SJSA1 (cell line): ENCODE data around the gene PCGF5. TPM values are rescaled to one million over a fixed set of nuclear protein-coding genes. Genes with fewer than 3 reads are reported as not detected.
"Not testable (repeated sequence)": the region's sequence is repeated elsewhere in the genome, so short reads cannot be mapped to it uniquely, and the experiment has no call there.

Experiments
- DNase-seq, 2 experiments: peaks; one replicate each; pipeline ENCODE4 v3.0.0-alpha.2; 2015 to 2020; ENCODE audit warnings: low spot score in 2 of 2, low read depth in 1 of 2
- H3K27ac ChIP-seq: fragments of 250-450 bp; sonication (Bioruptor Pico); 2 replicates; pipeline ENCODE4 v1.5.1; 2020; ENCODE audit warnings: mild to moderate bottlenecking, moderate library complexity
- H3K27me3 ChIP-seq: fragments of 250-450 bp; sonication (Bioruptor Pico); replicated peaks from 2 replicates; pipeline ENCODE4 v1.5.1; 2020; ENCODE audit warnings: mild to moderate bottlenecking, moderate library complexity
- H3K36me3 ChIP-seq: fragments of 250-450 bp; sonication (Bioruptor Pico); 2 replicates; pipeline ENCODE4 v1.5.1; 2020; ENCODE audit warnings: mild to moderate bottlenecking
- H3K4me1 ChIP-seq: fragments of 250-450 bp; sonication (Bioruptor Pico); replicated peaks from 2 replicates; pipeline ENCODE4 v1.6.1; 2021; ENCODE audit warnings: mild to moderate bottlenecking
- H3K4me3 ChIP-seq: fragments of 250-450 bp; sonication (Bioruptor Pico); 2 replicates; pipeline ENCODE4 v1.5.1; 2020; ENCODE audit warnings: mild to moderate bottlenecking
- H3K9me3 ChIP-seq: fragments of 250-450 bp; sonication (Bioruptor Pico); replicated peaks from 2 replicates; pipeline ENCODE4 v1.5.1; 2020; ENCODE audit warnings: mild to moderate bottlenecking
- total RNA-seq: library from RNA; depleted of rRNA; stranded (reverse); fragments of >200 nt; shearing (Covaris generic); gene quantifications from 2 replicates; pipeline ENCODE4 v1.2.3, GENCODE V29; 2014; rRNA removed

PCGF5 gene
- total RNA-seq: 16.7 and 32.1 TPM in 2 replicates

DNA sequence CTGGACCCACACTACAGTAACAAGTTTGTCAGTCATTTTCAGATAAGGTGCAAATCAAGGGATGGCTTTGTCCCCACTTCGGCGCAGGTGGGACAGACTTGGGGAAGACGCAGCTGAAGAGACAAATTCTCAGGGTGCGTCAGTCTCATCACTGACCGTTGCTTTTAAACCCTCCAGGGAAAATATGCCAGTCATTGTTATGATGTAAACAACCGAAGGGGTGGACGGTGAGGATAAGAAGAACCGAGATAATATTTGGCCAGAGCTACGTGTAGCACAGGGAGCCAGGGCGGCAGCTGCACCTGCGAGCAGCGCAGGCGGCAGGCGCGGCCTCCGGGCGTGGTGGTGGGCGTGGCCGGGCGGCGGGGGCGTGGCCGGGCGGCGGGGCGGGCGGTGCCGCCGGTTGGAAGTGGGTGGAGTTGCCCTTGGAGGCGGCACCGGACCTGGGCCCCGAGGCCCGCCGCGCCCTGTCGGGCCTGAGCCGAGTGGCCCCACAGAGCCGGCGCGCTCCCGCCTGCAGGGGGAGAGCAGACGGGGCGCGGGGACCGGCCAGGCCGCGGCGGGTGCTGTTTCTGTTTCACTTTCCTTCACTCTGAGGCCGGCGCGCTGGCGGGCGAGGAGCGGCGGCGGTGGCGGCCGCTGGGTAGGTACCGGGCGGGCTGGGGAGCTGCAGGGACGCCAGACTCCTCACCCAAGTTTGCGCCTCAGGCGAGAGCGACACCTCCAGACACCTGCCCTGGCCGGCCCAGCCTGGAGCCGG lies at the start of gene PCGF5:
Gene PCGF5 (plus strand): TSS at position 470 of the 760 bp plus-strand sequence. CDS start 2,209 bp downstream, outside the sequence.
- peak within 1 kb of the TSS; percentile 96 for H3K4me3 ChIP-seq
- H3K27ac ChIP-seq: peak within 1 kb of the TSS; percentile 69
- peak; percentile 79 to 90 for DNase-seq
- peaks cover 12% of the 10 kb centered on the region; the same call in 1 of the 2 replicates for H3K4me1 ChIP-seq
- H3K27me3 ChIP-seq: no peaks in the 10 kb centered on the region
- H3K9me3 ChIP-seq: no peaks in the 10 kb centered on the region
- H3K36me3 ChIP-seq: peaks cover 19% of the 10 kb centered on the region

- H3K36me3 ChIP-seq: no peaks in the 10 kb centered on the region
These were observed 49.0 kb upstream of the PCGF5 start for GRCh38 chr10:91171485-91171884.

GRCh38 chr10:91172348-91172747 lies 48.1 kb upstream of the PCGF5 start:
- no peak for DNase-seq
- Histone ChIP-seq H3K4me3 (no peak overlapping the region), H3K27me3 (no peaks in the 10 kb centered on the region), H3K9me3 (no peaks in the 10 kb centered on the region), H3K27ac (no peak overlapping the region), H3K36me3 (no peaks in the 10 kb centered on the region), H3K4me1 (no peaks in the 10 kb centered on the region)

More at GRCh38 chr10:91171485-91171884, 49.0 kb upstream of the PCGF5 start:
- Histone ChIP-seq H3K4me1 (no peaks in the 10 kb centered on the region), H3K27me3 (no peaks in the 10 kb centered on the region), H3K4me3 (no peak overlapping the region), H3K9me3 (no peaks in the 10 kb centered on the region), H3K27ac (no peak overlapping the region)
- DNase-seq: no peak

DNA sequence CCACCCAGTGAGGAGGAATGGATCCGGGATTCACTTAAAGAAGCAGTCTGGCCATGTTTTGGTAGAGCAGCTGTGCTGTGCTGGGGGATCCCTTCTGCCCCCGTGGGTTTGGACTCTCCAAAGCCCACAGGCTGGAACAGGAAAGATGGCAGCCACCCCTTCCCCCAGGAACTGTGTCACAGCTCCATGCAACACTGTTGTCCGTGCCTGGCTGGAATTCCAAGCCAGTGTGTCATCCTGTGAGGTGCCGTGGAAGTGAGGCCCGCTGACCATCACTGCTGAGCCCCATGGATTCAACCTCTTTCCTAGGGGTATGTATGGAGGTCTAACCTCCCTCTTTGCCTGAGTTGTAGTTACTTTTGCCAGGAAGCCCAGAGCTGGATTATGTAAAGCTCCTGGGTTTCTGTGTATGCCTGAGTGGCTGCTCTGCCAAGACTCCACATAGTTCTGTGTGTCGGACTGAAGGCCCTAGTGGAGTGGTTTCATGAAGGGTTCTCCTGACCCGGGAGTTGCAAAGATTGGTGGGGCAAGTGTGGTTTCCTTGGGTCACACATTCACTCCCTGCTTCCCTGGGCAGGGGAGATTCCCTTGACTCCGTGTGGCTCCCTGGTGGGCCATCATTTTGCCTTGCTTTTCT lies 35.1 kb upstream of the PCGF5 start:
- H3K36me3 ChIP-seq: no peaks in the 10 kb centered on the region
- H3K27me3 ChIP-seq: no peaks in the 10 kb centered on the region
- no peaks in the 10 kb centered on the region for H3K9me3 ChIP-seq
- peak; percentile 59 to 87 for DNase-seq
- H3K4me3 ChIP-seq: no peak overlapping the region
- peaks cover 15% of the 10 kb centered on the region for H3K4me1 ChIP-seq
- H3K27ac ChIP-seq: peak overlapping the region; percentile 77

- Histone ChIP-seq H3K27me3 (no peaks in the 10 kb centered on the region), H3K9me3 (no peaks in the 10 kb centered on the region), H3K27ac (no peak overlapping the region), H3K4me1 (peaks cover 30% of the 10 kb centered on the region), H3K4me3 (no peak overlapping the region), H3K36me3 (no peaks in the 10 kb centered on the region)
- DNase-seq: no peak
These were observed 33.3 kb upstream of the PCGF5 start for GRCh38 chr10:91187156-91187555.

- H3K27ac ChIP-seq, H3K9me3 ChIP-seq, DNase-seq, H3K4me3 ChIP-seq, H3K27me3 ChIP-seq, H3K36me3 ChIP-seq: not testable (repeated sequence)
- peaks cover 30% of the 10 kb centered on the region for H3K4me1 ChIP-seq
These were observed 32.5 kb upstream of the PCGF5 start for GRCh38 chr10:91188010-91188409.

- no peak for DNase-seq
- Histone ChIP-seq H3K4me1 (peaks cover 30% of the 10 kb centered on the region), H3K36me3 (no peaks in the 10 kb centered on the region), H3K9me3 (no peaks in the 10 kb centered on the region), H3K4me3 (no peak overlapping the region), H3K27ac (no peak overlapping the region), H3K27me3 (no peaks in the 10 kb centered on the region)
These were observed 31.6 kb upstream of the PCGF5 start for GRCh38 chr10:91188889-91189288.

DNA sequence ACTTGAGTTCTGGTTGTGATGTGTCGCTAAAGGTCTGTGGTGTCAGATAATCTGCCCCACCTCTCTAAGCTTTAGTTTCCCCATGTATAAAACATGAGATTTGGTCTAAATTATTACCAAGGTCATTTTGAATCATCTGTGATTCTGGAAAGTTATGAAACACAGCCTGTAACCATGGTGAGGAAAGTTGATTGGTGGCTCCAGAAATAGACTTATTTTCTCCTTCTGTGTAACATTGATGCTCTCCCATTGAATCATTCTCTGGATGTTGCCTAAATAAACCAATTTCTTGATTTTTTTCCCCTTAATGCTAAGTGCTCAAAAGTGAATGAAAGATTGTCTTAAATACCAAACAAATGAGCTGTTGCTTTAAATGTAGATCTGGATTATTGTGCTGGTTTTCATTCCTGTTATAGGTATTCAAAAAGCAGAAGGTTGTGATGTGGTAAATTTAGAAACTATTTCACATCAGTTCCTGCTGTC lies 30.0 kb upstream of the PCGF5 start:
- no peak for DNase-seq
- no peaks in the 10 kb centered on the region for H3K9me3 ChIP-seq
- H3K27ac ChIP-seq: no peak overlapping the region
- H3K36me3 ChIP-seq: no peaks in the 10 kb centered on the region
- peaks cover 34% of the 10 kb centered on the region for H3K4me1 ChIP-seq
- H3K4me3 ChIP-seq: no peak overlapping the region
- no peaks in the 10 kb centered on the region for H3K27me3 ChIP-seq

GRCh38 chr10:91190876-91191583 lies 29.4 kb upstream of the PCGF5 start:
- H3K27me3 ChIP-seq: no peaks in the 10 kb centered on the region
- no peaks in the 10 kb centered on the region for H3K9me3 ChIP-seq
- H3K4me1 ChIP-seq: peaks cover 28% of the 10 kb centered on the region
- H3K36me3 ChIP-seq: no peaks in the 10 kb centered on the region
- H3K27ac ChIP-seq: 0 out of 2 replicates have a peak overlapping the region, but pooled peaks have one; percentile 8
- DNase-seq: peak in 1 of 2 experiments; percentile 43
- no peak overlapping the region for H3K4me3 ChIP-seq

- Histone ChIP-seq H3K4me1 (peaks cover 28% of the 10 kb centered on the region), H3K4me3 (no peak overlapping the region), H3K36me3 (no peaks in the 10 kb centered on the region), H3K27ac (no peak overlapping the region), H3K27me3 (no peaks in the 10 kb centered on the region), H3K9me3 (no peaks in the 10 kb centered on the region)
- DNase-seq: no peak
These were observed 28.9 kb upstream of the PCGF5 start for GRCh38 chr10:91191584-91191919.

DNA sequence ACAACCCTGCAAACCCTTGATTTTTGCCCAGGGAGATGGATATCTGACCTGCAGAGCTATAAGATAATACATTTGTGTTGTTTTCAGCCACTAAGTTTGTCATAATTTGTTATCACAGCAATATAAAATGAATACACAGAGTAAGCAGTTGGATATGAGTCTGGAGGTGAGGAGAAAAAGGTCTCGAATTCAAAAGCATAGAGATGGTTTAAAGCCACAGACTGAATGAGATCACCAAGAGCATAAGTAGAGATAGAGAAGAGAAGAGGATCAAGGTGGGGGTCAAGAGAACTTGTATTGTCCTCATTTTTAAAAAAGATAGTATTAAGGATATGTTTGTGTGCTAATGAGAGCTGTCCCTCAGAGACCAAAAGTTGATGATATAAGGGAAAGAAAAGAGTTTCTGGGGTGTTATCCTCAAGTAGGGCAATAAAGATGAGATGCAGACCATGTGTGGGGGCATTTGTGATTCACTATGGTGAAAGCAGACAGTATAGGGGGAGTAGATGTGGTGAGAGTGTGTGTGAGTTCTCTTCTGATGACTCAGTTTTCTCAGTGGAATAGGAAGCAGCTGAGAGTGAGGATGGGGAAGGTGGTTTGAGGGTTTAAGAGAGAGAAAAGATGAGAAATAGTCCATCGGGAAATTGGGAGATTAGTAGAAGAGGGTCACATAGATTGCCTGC lies 25.8 kb upstream of the PCGF5 start:
- Histone ChIP-seq H3K27ac (no peak overlapping the region), H3K4me1 (peaks cover 46% of the 10 kb centered on the region), H3K9me3 (no peaks in the 10 kb centered on the region), H3K36me3 (0 out of 2 replicates have a peak, but pooled peaks cover 4% of the 10 kb centered on the region), H3K4me3 (no peak overlapping the region), H3K27me3 (no peaks in the 10 kb centered on the region)
- peak in 1 of 2 experiments; percentile 37 for DNase-seq

GRCh38 chr10:91196268-91197048 lies 24.0 kb upstream of the PCGF5 start:
- H3K9me3 ChIP-seq: no peaks in the 10 kb centered on the region
- peaks cover 34% of the 10 kb centered on the region for H3K4me1 ChIP-seq
- no peak overlapping the region for H3K4me3 ChIP-seq

GRCh38 chr10:91197127-91197526 lies 23.3 kb upstream of the PCGF5 start:
- Histone ChIP-seq H3K9me3 (no peaks in the 10 kb centered on the region), H3K27ac (no peak overlapping the region), H3K27me3 (no peaks in the 10 kb centered on the region), H3K4me3 (no peak overlapping the region), H3K4me1 (peaks cover 30% of the 10 kb centered on the region), H3K36me3 (0 out of 2 replicates have a peak, but pooled peaks cover 4% of the 10 kb centered on the region)
- peak in 1 of 2 experiments; percentile 13 for DNase-seq

More at GRCh38 chr10:91196268-91197048, 24.0 kb upstream of the PCGF5 start:
- no peak overlapping the region for H3K27ac ChIP-seq
- no peaks in the 10 kb centered on the region for H3K27me3 ChIP-seq
- H3K36me3 ChIP-seq: 0 out of 2 replicates have a peak, but pooled peaks cover 4% of the 10 kb centered on the region
- DNase-seq: no peak
